Activated CD8-positive, alpha-beta memory T cell treated with anti-CD3 and anti-CD28 coated beads for 4 hours (primary cell): ENCODE data around the gene DCTN4.

Experiments
- DNase-seq, 2 donors: peaks; one replicate each; pipeline ENCODE4 v3.0.0-alpha.2; 2020; ENCODE audit warnings: low read depth in 2 of 2

Gene DCTN4

GRCh38 chr5:150670948-150671310 is 87.9 kb downstream of the DCTN4 start:
- DNase-seq: no peak

DNA sequence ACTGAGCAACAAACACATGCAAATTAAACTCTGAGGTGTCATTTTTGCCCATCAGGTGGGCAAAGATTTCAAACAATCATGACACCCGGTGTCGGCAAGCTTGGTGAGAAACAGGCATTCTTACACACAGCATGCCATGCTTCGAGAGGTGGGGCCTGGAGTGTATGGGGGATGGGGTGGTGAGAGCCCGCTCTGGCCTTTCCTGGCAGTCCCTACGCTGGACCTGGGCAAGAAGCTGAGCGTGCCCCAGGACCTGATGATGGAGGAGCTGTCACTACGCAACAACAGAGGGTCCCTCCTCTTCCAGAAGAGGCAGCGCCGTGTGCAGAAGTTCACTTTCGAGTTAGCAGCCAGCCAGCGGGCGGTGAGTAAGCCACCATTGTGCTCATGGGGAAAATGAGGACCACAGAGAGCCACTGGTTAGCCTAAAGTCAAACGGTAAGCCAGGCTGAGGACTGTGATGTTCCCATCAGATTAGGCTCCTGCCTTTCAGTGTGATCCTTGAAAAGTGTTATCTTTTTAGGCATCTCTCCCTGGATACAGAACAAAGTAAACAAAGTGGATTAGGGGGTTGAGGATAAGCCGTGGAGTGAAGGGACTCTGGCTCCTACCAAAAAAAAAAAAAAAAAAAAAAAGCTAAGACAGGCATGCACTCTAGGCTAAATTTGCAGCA is 88.4 kb downstream of the DCTN4 start:
- no peak for DNase-seq

DNA sequence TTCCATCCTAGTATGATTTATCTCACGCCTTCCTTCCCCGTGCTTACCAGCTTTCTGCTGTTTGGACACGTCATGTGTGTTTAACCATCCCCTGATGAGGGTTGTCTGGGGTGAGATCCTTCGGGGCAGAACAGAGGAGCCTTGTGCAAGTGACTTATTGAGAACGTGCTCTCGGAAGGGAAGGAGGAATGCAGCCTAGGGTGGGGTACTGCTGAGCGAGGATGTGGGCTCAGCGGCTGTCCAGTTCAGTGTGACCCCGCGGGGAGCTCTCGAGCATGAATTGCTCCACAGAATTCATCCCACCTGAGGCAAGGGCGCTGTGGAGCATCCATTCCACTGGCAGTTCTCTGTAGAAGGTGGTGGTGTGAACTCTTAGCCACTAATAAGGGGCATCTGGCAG is 93.8 kb downstream of the DCTN4 start:
- no peak for DNase-seq

DNA sequence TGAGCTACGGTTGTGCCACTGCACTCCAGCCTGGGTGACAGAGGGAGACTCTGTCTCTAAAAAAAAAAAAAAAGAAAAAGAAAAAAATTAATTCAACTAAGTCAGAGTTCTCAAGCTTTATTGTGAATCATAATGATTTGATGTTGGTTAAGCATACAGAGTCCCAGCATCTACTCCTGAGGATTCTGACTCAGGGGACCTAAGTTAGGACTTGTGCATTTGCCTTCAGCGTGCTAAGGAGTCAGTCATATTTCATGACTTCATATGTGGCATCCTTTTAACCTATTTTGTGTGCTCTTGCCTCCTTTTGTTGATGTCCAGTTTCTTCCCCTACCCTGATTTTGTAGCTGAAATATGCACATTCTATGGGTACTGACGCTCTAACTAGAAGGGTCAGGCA is 94.9 kb downstream of the DCTN4 start:
- DNase-seq: no peak

DNA sequence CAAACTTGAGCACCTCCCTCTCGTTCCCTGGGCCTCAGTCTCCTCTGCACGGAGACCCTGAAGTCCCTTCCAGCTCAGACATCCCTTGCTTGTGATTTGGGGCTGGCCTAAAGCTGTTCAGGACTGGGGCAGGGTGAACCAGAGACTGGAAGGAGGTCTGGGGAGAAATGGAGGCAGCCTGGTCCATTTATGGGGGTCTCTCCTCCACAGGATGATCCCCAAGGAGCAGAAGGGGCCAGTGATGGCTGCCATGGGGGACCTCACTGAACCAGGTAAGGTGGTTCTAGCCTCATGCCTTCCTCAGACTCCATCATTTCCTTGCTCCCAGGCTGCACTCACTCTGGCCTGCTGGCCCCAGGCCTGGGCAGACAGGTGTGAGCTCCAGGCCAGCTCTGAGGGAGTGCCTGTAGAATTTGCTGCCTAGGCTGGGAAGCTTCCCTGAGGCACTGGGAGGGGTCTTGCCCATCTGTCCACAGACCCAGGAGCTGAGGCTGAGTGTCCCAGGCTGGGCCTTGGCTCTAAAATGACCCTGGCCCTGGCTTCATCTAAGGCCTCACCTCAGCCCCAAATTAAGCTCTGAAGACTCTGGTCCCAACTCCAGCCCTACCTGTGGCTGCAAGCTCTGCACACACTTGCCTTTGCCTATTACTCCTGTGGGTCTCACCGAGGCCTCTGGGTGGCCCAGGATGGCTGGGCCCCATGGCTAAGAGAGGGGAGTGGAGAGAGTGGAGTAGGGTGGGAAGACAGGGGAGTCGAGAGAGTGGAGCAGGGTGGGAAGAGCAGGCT is 95.9 kb downstream of the DCTN4 start:
- DNase-seq: no peak

GRCh38 chr5:150661821-150662596 is 96.8 kb downstream of the DCTN4 start:
- no peak for DNase-seq

- no peak for DNase-seq
Observed at GRCh38 chr5:150661086-150661485, 97.7 kb downstream of the DCTN4 start, which contains the start of gene MYOZ3. Gene MYOZ3 (plus strand): TSS chr5:150661251. CDS start chr5:150662942, 1,691 bp downstream.

DNA sequence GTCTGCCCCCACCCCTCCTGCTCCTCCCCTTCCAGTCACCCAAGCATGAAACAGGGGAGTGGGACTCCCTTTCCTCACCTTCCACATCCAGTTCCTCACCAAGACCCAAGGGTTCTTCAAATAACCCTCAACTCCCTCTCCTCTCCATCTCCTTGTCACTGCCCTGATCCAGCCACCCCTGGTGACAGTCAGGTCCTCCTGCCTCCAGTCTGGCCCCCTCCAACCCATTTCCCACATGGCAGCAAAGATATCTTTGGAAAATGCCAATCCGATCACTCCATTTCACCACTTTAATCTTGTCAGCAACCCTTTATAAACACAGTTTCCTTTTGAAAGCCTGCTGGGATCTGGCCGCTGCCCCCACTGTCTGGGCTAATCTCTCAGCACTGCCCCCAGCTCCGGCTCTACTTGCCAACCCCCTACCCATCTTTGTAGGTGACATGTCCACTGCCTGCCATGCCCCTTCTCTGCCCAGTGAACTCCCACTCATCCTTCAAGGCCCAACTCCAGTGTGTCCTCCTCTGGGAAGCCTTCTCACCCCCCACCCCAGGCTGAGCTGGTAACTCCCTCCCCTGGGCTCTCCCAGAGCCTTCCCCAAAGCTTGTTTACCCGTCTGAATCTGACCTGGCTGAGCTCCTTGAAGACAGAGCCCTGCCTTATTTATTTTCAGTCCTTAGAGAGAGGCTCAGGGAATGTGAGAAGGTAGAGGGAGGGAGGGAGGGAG is 98.5 kb downstream of the DCTN4 start:
- DNase-seq: no peak

GRCh38 chr5:150659360-150660107 is 99.3 kb downstream of the DCTN4 start:
- no peak for DNase-seq

DNA sequence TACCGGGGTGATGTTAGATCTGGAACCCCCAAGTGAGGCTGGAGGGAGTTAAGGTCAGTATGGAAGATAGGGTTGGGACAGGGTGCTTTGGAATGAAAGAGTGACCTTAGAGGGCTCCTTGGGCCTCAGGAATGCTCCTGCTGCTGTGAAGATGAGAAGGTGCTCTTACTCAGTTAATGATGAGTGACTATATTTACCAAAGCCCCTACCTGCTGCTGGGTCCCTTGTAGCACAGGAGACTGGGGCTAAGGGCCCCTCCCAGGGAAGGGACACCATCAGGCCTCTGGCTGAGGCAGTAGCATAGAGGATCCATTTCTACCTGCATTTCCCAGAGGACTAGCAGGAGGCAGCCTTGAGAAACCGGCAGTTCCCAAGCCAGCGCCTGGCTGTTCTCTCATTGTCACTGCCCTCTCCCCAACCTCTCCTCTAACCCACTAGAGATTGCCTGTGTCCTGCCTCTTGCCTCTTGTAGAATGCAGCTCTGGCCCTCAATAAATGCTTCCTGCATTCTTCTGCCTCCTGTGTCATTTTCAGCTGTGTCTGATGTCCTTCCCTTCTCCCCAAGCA is 100.0 kb downstream of the DCTN4 start:
- no peak for DNase-seq
